ENCODE results near the gene HGF. TPM values are rescaled to one million over a fixed set of nuclear protein-coding genes. Genes with fewer than 3 reads are reported as not detected.

HGF gene
- total RNA-seq, 2 donors from 2014 or later = 0.20 to 0.29 TPM

DNA sequence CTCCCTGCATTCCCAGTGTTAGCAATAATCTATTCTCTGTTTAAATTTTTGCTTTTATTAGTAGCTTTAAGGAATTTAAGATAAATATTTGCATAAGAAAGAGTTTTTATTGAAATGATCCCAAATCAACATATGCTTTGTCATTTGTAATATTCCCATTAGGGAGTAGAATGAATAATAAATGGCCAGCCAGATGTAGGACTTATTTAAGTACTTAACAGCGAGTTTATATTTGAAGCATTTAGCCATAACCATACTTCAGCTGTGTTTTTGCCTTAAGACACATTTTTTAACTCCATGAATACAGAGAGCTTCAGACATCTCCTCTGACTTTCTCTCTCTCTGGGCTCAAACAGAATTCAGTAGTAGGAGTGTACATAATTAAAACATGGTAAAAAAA is 103.6 kb downstream of the HGF start:
- TF ChIP-seq, protein P1, sequence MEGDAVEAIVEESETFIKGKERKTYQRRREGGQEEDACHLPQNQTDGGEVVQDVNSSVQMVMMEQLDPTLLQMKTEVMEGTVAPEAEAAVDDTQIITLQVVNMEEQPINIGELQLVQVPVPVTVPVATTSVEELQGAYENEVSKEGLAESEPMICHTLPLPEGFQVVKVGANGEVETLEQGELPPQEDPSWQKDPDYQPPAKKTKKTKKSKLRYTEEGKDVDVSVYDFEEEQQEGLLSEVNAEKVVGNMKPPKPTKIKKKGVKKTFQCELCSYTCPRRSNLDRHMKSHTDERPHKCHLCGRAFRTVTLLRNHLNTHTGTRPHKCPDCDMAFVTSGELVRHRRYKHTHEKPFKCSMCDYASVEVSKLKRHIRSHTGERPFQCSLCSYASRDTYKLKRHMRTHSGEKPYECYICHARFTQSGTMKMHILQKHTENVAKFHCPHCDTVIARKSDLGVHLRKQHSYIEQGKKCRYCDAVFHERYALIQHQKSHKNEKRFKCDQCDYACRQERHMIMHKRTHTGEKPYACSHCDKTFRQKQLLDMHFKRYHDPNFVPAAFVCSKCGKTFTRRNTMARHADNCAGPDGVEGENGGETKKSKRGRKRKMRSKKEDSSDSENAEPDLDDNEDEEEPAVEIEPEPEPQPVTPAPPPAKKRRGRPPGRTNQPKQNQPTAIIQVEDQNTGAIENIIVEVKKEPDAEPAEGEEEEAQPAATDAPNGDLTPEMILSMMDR (conservative IDR thresholded peaks at IDR 0.05) = no peak
- no peaks in the 10 kb centered on the region for H3K27me3 Mint-ChIP-seq (ENCODE audit: insufficient read depth)
- H3K27ac Mint-ChIP-seq = no peak overlapping the region
- no peaks in the 10 kb centered on the region for H3K36me3 Mint-ChIP-seq (ENCODE audit: low read depth)
- no peak overlapping the region for H3K4me3 Mint-ChIP-seq
- H3K27ac ChIP-seq (ENCODE audit: low read depth, low read length) = no peak overlapping the region
- H3K9ac ChIP-seq (ENCODE audit: extremely low read depth, low read length, poor library complexity, severe bottlenecking) = no peak overlapping the region
- H3K36me3 ChIP-seq (ENCODE audit: control insufficient read depth, insufficient read depth, low read length) = no peaks in the 10 kb centered on the region
- peaks cover 13% of the 10 kb centered on the region for H3K9me3 ChIP-seq (ENCODE audit: control insufficient read depth, low read length)
- peaks cover 3% of the 10 kb centered on the region for H3K4me1 ChIP-seq (ENCODE audit: control insufficient read depth, insufficient read depth, low read length)
- no peaks in the 10 kb centered on the region for H3K27me3 ChIP-seq (ENCODE audit: control insufficient read depth, insufficient read depth, low read length, poor library complexity, severe bottlenecking)
- no peak for DNase-seq
- WGBS, 2 experiments (ENCODE audit: insufficient coverage in 1 of 2, insufficient read length in 1 of 2) = 82% methylated on average over 1 of the region's 1 CpG; no CpG with 5 or more reads in 1 of the 2 experiments
- no peak overlapping the region for H3K4me3 ChIP-seq (ENCODE audit: low read length)
- H3K9me3 Mint-ChIP-seq = no peaks in the 10 kb centered on the region
- H3K4me1 Mint-ChIP-seq = peaks cover 9% of the 10 kb centered on the region

DNA sequence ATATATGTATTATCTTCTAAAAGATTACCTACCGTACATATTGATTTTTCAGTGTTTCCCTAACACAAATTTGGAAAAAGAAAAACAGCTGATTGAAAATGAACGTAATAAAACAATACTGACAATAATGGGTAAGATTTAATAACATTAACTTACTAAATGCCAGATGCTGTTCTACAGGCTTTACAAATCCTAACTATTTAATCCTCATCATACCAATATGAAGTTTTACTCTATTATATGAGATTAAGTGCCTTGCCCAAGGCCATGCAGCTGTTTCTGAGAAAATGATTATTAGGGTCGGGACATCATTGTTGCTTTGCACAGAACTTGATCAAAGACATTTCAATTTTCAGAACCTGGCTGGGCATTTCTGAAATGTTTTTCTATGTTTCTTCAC is 104.6 kb downstream of the HGF start:
- Mint-ChIP-seq H3K4me1 (peaks cover 10% of the 10 kb centered on the region), H3K36me3 (ENCODE audit: low read depth) (no peaks in the 10 kb centered on the region), H3K4me3 (no peak overlapping the region), H3K27ac (no peak overlapping the region), H3K27me3 (ENCODE audit: insufficient read depth) (no peaks in the 10 kb centered on the region), H3K9me3 (no peaks in the 10 kb centered on the region)
- Histone ChIP-seq H3K27ac (ENCODE audit: low read depth, low read length) (no peak overlapping the region), H3K9me3 (ENCODE audit: control insufficient read depth, low read length) (peaks cover 13% of the 10 kb centered on the region), H3K27me3 (ENCODE audit: control insufficient read depth, insufficient read depth, low read length, poor library complexity, severe bottlenecking) (no peaks in the 10 kb centered on the region), H3K36me3 (ENCODE audit: control insufficient read depth, insufficient read depth, low read length) (no peaks in the 10 kb centered on the region), H3K4me1 (ENCODE audit: control insufficient read depth, insufficient read depth, low read length) (peaks cover 1% of the 10 kb centered on the region), H3K4me3 (ENCODE audit: low read length) (no peak overlapping the region), H3K9ac (ENCODE audit: extremely low read depth, low read length, poor library complexity, severe bottlenecking) (no peak overlapping the region)
- DNase-seq = no peak
- TF ChIP-seq, protein P1 (conservative IDR thresholded peaks at IDR 0.05) = no peak
- WGBS, 2 experiments (ENCODE audit: insufficient coverage in 1 of 2, insufficient read length in 1 of 2) = 98 to 100% methylated on average over 2 to 3 of the region's 3 CpGs

DNA sequence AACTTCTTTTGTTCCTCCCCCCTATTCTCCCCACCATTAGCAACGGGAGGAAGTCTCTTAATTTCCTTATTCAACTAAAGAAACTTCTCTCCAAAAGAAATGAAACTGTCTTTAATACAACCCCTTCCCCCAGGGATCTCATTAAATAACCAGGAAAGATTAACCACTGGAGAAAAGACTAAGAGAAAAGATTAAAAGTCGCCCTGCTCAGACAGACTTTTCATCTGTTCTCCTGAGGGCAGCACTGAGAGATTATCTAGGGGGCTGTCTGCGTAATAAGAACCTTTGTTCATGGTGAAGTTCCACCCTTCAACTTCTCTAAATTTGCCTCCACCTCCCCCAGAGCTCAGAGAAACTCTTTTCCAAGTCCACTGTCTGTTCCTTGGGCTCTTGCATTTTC is 105.5 kb downstream of the HGF start:
- no peaks in the 10 kb centered on the region for H3K9me3 Mint-ChIP-seq
- no peaks in the 10 kb centered on the region for H3K27me3 ChIP-seq (ENCODE audit: control insufficient read depth, insufficient read depth, low read length, poor library complexity, severe bottlenecking)
- no peak overlapping the region for H3K4me3 ChIP-seq (ENCODE audit: low read length)
- H3K27me3 Mint-ChIP-seq (ENCODE audit: insufficient read depth) = no peaks in the 10 kb centered on the region
- H3K36me3 ChIP-seq (ENCODE audit: control insufficient read depth, insufficient read depth, low read length) = no peaks in the 10 kb centered on the region
- no peak overlapping the region for H3K4me3 Mint-ChIP-seq
- no peak overlapping the region for H3K27ac Mint-ChIP-seq
- H3K27ac ChIP-seq (ENCODE audit: low read depth, low read length) = no peak overlapping the region
- DNase-seq = no peak
- no peak overlapping the region for H3K9ac ChIP-seq (ENCODE audit: extremely low read depth, low read length, poor library complexity, severe bottlenecking)
- H3K4me1 ChIP-seq (ENCODE audit: control insufficient read depth, insufficient read depth, low read length) = no peaks in the 10 kb centered on the region
- no peaks in the 10 kb centered on the region for H3K36me3 Mint-ChIP-seq (ENCODE audit: low read depth)
- WGBS, 2 experiments (ENCODE audit: insufficient coverage in 1 of 2, insufficient read length in 1 of 2) = 67 to 85% methylated on average over 1 to 3 of the region's 3 CpGs
- TF ChIP-seq, protein P1 (conservative IDR thresholded peaks at IDR 0.05) = peak; percentile 12
- peaks cover 11% of the 10 kb centered on the region for H3K9me3 ChIP-seq (ENCODE audit: control insufficient read depth, low read length)
- H3K4me1 Mint-ChIP-seq = peaks cover 12% of the 10 kb centered on the region

Measured in endodermal cell (in vitro differentiated cells).